Heart left ventricle (tissue), 16 donors: ENCODE data around the gene NOC2L. TPM values are rescaled to one million over a fixed set of nuclear protein-coding genes. Genes with fewer than 3 reads are reported as not detected.
A peak's percentile ranks its signal among the peaks of the same experiment; 100 is the strongest.

Source experiments
- ATAC-seq, 4 donors: fragments of 200-7000 bp; cut with Tn5 transposase; one replicate each; pipeline ENCODE4 v1.9.1; 2020 to 2022; ENCODE audit warnings: moderate library complexity in 4 of 4, mild to moderate bottlenecking in 3 of 4, moderate number of reproducible peaks in 1 of 4
- DNase-seq, 5 donors: peaks; one replicate each; pipeline ENCODE4 v3.0.0-alpha.2; 2020
- H3K27ac ChIP-seq, 12 donors: fragments of 200-600 bp; sonication (generic) in 4 of 12; one replicate each; pipeline versions ENCODE4 v1.5.0 to v1.8.0; 2016 to 2022; ENCODE audit warnings: mild to moderate bottlenecking in 2 of 12
- H3K27me3 ChIP-seq, 9 donors: fragments of 200-600 bp; sonication (generic) in 2 of 9; one replicate each; pipeline versions ENCODE4 v1.5.1 to v1.8.0; 2016 to 2022; ENCODE audit warnings: mild to moderate bottlenecking in 3 of 9
- H3K36me3 ChIP-seq, 9 donors: fragments of 200-600 bp; sonication (generic) in 2 of 9; one replicate each; pipeline versions ENCODE4 v1.5.0 to v1.8.0; 2018 to 2022; ENCODE audit warnings: mild to moderate bottlenecking in 2 of 9
- H3K4me1 ChIP-seq, 12 donors: fragments of 200-600 bp; sonication (generic) in 4 of 12; one replicate each; pipeline versions ENCODE4 v1.5.0 to v1.8.0; 2016 to 2022; ENCODE audit warnings: mild to moderate bottlenecking in 3 of 12
- H3K4me3 ChIP-seq, 12 donors: fragments of 200-600 bp; sonication (generic) in 4 of 12; one replicate each; pipeline versions ENCODE4 v1.5.0 to v1.8.0; 2017 to 2022; ENCODE audit warnings: mild to moderate bottlenecking in 9 of 12, moderate library complexity in 4 of 12
- H3K9me3 ChIP-seq, 12 donors: fragments of 200-600 bp; sonication (generic) in 4 of 12; one replicate each; pipeline versions ENCODE4 v1.5.0 to v1.8.0; 2016 to 2022; ENCODE audit warnings: mild to moderate bottlenecking in 1 of 12
- CTCF ChIP-seq, 12 donors: fragments of 200-600 bp; sonication (generic) in 4 of 12; IDR thresholded peaks; one replicate each; pipeline versions ENCODE4 v1.5.0 to v1.8.0; 2018 to 2022; ENCODE audit warnings: antibody characterized with exemption in 12 of 12, mild to moderate bottlenecking in 5 of 12
- POLR2A ChIP-seq, 2 donors: fragments of 450-650 bp; IDR thresholded peaks; one replicate each; pipeline ENCODE4 v1.6.1; 2017; ENCODE audit warnings: antibody characterized with exemption in 2 of 2, mild to moderate bottlenecking in 2 of 2, moderate library complexity in 2 of 2
- WGBS, 4 donors: extraction: QIAGEN DNeasy Blood & Tissue Kit in 2 of 4; methylation state at CpG; one replicate each; pipeline versions ENCODE4 v1.1.5 to v1.1.7; 2013 to 2018; 5-methylcytosine and 5-hydroxymethylcytosine counted together
- intact Hi-C, 10 donors: fragments of 100-400 bp; cut with DNase I; formaldehyde crosslinking; loops; one replicate each; pipeline versions ENCODE4 v1.11.1 to v1.14.2; 2022
- polyA plus RNA-seq, 2 donors: library from polyadenylated mRNA; stranded (reverse); fragments of 200-250 nt; gene quantifications; one replicate each; pipeline ENCODE4 v1.2.3, GENCODE V29; 2013
- total RNA-seq, 9 donors: library from RNA; depleted of rRNA in 2 of 9; stranded (reverse); fragments of >200 nt in 2 of 9; fragmentation: NEBNext Ultra II Directional in 3 of 9; extraction: Animal tissue kit (Norgen Biotek cat#: 25700) in 3 of 9; gene quantifications; one replicate each; pipeline versions ENCODE4 v1.1.0 to v1.2.4, GENCODE V29; 2016 to 2023
- donor health status: ischemic (EF 13 %, LVEDD 7.1; RV severe dilation, severe dysfunction).
- donor health status: healthy with polysubstance abuse.
- donor health status: DM: no; HTN: yes; CAD: no.
- donor health status: DM: no; HTN: no; CAD: no.
- donor health status: ischemic (EF 25% LVEDD 6.9; RV normal size, moderate dysfunction).
- donor health status: ischemic (EF 25% LVEDD 5.7; RV mildly dilated, moderate dysfunction).
- donor health status: healthy.
- donor health status: DM: yes; HTN: yes; CAD: no.
- donor health status: ischemic (EF 35%, LVEDD 5.7; RV mildly dilated, moderate dysfunction).
- donor health status: nonischemic (EF 11% LVEDD 7.7; RV severe dilation, severe dysfunction).
- donor health status: DM: yes; HTN: yes; CAD: no.
- donor health status: PGD.
- donor health status: ischemic (EF 29% LVEDD 5.4; RV normal size, mild dysfunction).
- donor health status: nonischemic (EF 23%, LVEDD 6.1; RV moderate dilation, normal function).

NOC2L gene
- total and polyA plus RNA-seq, 11 donors = 36.0 to 85.3 (median 44.0) TPM

- WGBS, 4 donors = 64 to 76% (median 70%) methylated on average over 12 to 13 of the region's 13 CpGs
- H3K4me1 ChIP-seq = peaks cover 0 to 38% (median 11%) of the 10 kb centered on the region in 12 donors
- peak overlapping the region in 1 of 12 donors; percentile 46 for H3K4me3 ChIP-seq
- no peaks in the 10 kb centered on the region for H3K9me3 ChIP-seq
- ATAC-seq (no peak), DNase-seq (peak; percentile 14 to 57 (median 34))
- peak overlapping the region in 1 of 12 donors; percentile 42 for H3K27ac ChIP-seq
- no peak for TF ChIP-seq CTCF (IDR thresholded peaks at IDR 0.05)
- TF ChIP-seq POLR2A (IDR thresholded peaks at IDR 0.05) = no peak
- no peaks in the 10 kb centered on the region for H3K36me3 ChIP-seq
- H3K27me3 ChIP-seq = peaks cover 2 to 28% (median 13%) of the 10 kb centered on the region in 9 donors
- intact Hi-C loops = loop anchor here in 6 of 10 donors (1.0 to 10.0 kb wide), 7 partner anchors 31 to 91 kb away; partner anchors contain the start of genes NOC2L (in 2 of the 6), KLHL17 (in 1 of the 6) and PLEKHN1 (in 1 of the 6)
These were observed 53.1 kb downstream of the NOC2L start for GRCh38 chr1:905811-906599.

- H3K4me3 ChIP-seq = peak overlapping the region in 10 of 12 donors; percentile 30 to 57 (median 46)
- WGBS, 4 donors = 12 to 33% (median 13%) methylated on average over 10 to 49 of the region's 49 CpGs
- peaks cover 0 to 34% (median 11%) of the 10 kb centered on the region in 12 donors for H3K4me1 ChIP-seq
- H3K36me3 ChIP-seq = no peaks in the 10 kb centered on the region
- DNase-seq (peak; percentile 72 to 86 (median 81)), ATAC-seq (peak in 3 of 4 donors; percentile 16 to 65 (median 64))
- H3K27ac ChIP-seq = peak overlapping the region in 4 of 12 donors; percentile 27 to 53 (median 38)
- TF ChIP-seq CTCF (IDR thresholded peaks at IDR 0.05) (no peak), POLR2A (IDR thresholded peaks at IDR 0.05) (no peak)
- intact Hi-C loops = loop anchor here in 6 of 10 donors (1.0 to 10.0 kb wide), 7 partner anchors 32 to 92 kb away; partner anchors contain the start of genes NOC2L (in 2 of the 6), KLHL17 (in 1 of the 6) and PLEKHN1 (in 1 of the 6)
- peaks cover 2 to 20% (median 5%) of the 10 kb centered on the region in 9 donors for H3K27me3 ChIP-seq
- no peaks in the 10 kb centered on the region for H3K9me3 ChIP-seq
These were observed 53.8 kb downstream of the NOC2L start for GRCh38 chr1:905071-905749.

GRCh38 chr1:904310-904950 lies 54.6 kb downstream of the NOC2L start:
- peaks cover 0 to 18% (median 5%) of the 10 kb centered on the region in 9 donors for H3K27me3 ChIP-seq
- DNase-seq (peak; percentile 68 to 91 (median 78)), ATAC-seq (peak in 3 of 4 donors; percentile 72 to 86 (median 81))
- H3K27ac ChIP-seq = peak overlapping the region in 2 of 12 donors; percentile 35 to 53
- H3K36me3 ChIP-seq = no peaks in the 10 kb centered on the region
- WGBS, 4 donors = 7 to 35% (median 14%) methylated on average over 47 to 91 of the region's 91 CpGs
- intact Hi-C loops = loop anchor here in 5 of 10 donors (2.0 to 10.0 kb wide), 4 partner anchors 32 to 60 kb away; partner anchors contain the start of genes KLHL17 (in 1 of the 5), NOC2L (in 1 of the 5) and PLEKHN1 (in 1 of the 5)
- H3K4me3 ChIP-seq = peak overlapping the region in 11 of 12 donors; percentile 4 to 57 (median 45)
- peaks cover 0 to 28% (median 11%) of the 10 kb centered on the region in 12 donors for H3K4me1 ChIP-seq
- TF ChIP-seq POLR2A (IDR thresholded peaks at IDR 0.05) = no peak
- TF ChIP-seq CTCF (IDR thresholded peaks at IDR 0.05) = peak; percentile 78 to 98 (median 92)
- H3K9me3 ChIP-seq = no peaks in the 10 kb centered on the region
